ENCODE results near the gene CA4. TPM values are rescaled to one million over a fixed set of nuclear protein-coding genes. Genes with fewer than 3 reads are reported as not detected.

Gene CA4
- total and polyA plus RNA-seq, 9 of the 15 experiments (the other 6 are each of a cell fraction or from before 2014, with no cell fraction given): 0.13 TPM; not detected in 7

DNA sequence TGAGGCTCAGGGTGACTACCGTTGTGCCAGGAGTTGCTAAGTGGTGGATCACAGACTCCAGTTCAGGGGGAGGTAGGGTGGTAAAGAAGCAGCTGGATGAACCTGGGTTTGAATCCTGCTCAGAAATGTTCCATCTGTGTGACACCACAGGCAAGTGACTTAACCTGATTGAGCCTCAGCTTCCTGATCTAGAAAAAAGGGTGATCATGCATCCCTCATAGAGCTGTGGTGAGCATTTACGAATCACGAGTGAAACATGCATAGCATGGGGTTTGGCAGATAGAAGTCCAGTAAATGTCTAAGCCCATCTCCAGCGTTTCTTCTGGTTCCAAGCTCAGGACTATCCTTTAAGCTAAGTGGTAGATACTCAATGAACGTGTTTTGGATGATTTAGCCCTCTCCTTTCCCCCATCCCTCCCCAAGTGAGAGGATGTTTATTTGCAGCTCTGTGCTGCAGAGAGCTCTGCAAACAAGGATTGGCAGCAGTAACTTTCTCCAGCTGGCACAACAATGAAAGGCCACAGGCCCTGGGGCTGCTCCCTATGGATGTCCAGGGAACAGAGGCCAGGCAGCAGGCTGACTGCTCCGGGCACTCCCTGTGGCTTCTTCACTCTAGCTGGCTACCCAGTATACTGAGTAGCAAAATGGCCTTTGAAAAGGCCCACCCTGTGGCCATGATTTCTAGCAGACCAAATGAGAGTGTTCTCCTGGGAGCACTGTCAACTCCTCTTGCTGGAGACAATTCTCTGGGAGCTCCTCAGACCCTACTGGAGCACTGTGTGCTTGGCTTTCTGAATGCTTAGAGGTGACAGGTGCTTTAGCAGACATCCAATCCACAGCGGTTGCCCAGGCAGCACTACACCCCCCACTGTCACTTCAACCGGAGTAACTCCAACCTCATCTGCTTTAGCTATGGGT lies 21.3 kb downstream of the CA4 start (continued):
- TF ChIP-seq, protein P1, sequence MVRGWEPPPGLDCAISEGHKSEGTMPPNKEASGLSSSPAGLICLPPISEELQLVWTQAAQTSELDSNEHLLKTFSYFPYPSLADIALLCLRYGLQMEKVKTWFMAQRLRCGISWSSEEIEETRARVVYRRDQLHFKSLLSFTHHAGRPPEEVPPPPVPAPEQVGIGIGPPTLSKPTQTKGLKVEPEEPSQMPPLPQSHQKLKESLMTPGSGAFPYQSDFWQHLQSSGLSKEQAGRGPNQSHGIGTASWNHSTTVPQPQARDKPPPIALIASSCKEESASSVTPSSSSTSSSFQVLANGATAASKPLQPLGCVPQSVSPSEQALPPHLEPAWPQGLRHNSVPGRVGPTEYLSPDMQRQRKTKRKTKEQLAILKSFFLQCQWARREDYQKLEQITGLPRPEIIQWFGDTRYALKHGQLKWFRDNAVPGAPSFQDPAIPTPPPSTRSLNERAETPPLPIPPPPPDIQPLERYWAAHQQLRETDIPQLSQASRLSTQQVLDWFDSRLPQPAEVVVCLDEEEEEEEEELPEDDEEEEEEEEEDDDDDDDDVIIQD (CRISPR knock-in tag; IDR thresholded peaks at IDR 0.05): no peak
- TF ChIP-seq ZNF408 (CRISPR knock-in tag; IDR thresholded peaks at IDR 0.05; ENCODE audit: low read depth) (no peak), RBM25 (IDR thresholded peaks at IDR 0.05; ENCODE audit: low read depth, low read length, severe bottlenecking) (no peak), RCOR1 (IDR thresholded peaks at IDR 0.05; ENCODE audit: borderline replicate concordance in 1 of 2, low read depth in 2 of 2, low read length in 2 of 2) (0 out of 4 replicates have a peak, but pooled peaks of 1 of the 2 experiments have one; percentile 1), ZNF41 (CRISPR knock-in tag; conservative IDR thresholded peaks at IDR 0.05) (no peak), SETDB1 (IDR thresholded peaks at IDR 0.05; ENCODE audit: low read length) (no peak), ZNF282 (CRISPR knock-in tag; IDR thresholded peaks at IDR 0.05) (no peak), NCOA2 (IDR thresholded peaks at IDR 0.05; ENCODE audit: partially characterized antibody in 2 of 2) (no peak), GATAD2A (IDR thresholded peaks at IDR 0.05) (no peak), ZNF263 (CRISPR knock-in tag; IDR thresholded peaks at IDR 0.05; ENCODE audit: borderline replicate concordance) (no peak; the same call in 1 of the 2 replicates), CEBPG (CRISPR knock-in tag; IDR thresholded peaks at IDR 0.05) (no peak), CEBPG (tag; conservative IDR thresholded peaks at IDR 0.05 in 1 of 2, IDR thresholded peaks at IDR 0.05 in 1 of 2) (peak in 1 of 2 experiments; percentile 2; a peak in 1 of 4 replicates), ZNF140 (CRISPR knock-in tag; IDR thresholded peaks at IDR 0.05) (no peak), BRD4 (IDR thresholded peaks at IDR 0.05) (no peak), EP400 (IDR thresholded peaks at IDR 0.05) (no peak), SREBF1 (IDR thresholded peaks at IDR 0.05; ENCODE audit: borderline replicate concordance, low read depth, low read length) (no peak), SMAD2 (IDR thresholded peaks at IDR 0.05; ENCODE audit: low read depth, low read length) (no peak), ZNF124 (CRISPR knock-in tag; IDR thresholded peaks at IDR 0.05) (no peak), RAD51 (IDR thresholded peaks at IDR 0.05; ENCODE audit: borderline replicate concordance, low read depth) (no peak), NR1H2 (CRISPR knock-in tag; IDR thresholded peaks at IDR 0.05) (no peak), RNF2 (IDR thresholded peaks at IDR 0.05) (no peak)
- TF ChIP-seq, protein P2, sequence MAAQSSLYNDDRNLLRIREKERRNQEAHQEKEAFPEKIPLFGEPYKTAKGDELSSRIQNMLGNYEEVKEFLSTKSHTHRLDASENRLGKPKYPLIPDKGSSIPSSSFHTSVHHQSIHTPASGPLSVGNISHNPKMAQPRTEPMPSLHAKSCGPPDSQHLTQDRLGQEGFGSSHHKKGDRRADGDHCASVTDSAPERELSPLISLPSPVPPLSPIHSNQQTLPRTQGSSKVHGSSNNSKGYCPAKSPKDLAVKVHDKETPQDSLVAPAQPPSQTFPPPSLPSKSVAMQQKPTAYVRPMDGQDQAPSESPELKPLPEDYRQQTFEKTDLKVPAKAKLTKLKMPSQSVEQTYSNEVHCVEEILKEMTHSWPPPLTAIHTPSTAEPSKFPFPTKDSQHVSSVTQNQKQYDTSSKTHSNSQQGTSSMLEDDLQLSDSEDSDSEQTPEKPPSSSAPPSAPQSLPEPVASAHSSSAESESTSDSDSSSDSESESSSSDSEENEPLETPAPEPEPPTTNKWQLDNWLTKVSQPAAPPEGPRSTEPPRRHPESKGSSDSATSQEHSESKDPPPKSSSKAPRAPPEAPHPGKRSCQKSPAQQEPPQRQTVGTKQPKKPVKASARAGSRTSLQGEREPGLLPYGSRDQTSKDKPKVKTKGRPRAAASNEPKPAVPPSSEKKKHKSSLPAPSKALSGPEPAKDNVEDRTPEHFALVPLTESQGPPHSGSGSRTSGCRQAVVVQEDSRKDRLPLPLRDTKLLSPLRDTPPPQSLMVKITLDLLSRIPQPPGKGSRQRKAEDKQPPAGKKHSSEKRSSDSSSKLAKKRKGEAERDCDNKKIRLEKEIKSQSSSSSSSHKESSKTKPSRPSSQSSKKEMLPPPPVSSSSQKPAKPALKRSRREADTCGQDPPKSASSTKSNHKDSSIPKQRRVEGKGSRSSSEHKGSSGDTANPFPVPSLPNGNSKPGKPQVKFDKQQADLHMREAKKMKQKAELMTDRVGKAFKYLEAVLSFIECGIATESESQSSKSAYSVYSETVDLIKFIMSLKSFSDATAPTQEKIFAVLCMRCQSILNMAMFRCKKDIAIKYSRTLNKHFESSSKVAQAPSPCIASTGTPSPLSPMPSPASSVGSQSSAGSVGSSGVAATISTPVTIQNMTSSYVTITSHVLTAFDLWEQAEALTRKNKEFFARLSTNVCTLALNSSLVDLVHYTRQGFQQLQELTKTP (IDR thresholded peaks at IDR 0.05; ENCODE audit: low read depth in 1 of 2, partially characterized antibody in 2 of 2): no peak
- TF ChIP-seq, protein P3, sequence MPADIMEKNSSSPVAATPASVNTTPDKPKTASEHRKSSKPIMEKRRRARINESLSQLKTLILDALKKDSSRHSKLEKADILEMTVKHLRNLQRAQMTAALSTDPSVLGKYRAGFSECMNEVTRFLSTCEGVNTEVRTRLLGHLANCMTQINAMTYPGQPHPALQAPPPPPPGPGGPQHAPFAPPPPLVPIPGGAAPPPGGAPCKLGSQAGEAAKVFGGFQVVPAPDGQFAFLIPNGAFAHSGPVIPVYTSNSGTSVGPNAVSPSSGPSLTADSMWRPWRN (IDR thresholded peaks at IDR 0.05; ENCODE audit: low read depth): no peak
